ENCODE results near the gene OLFML1.

OLFML1 gene

DNA sequence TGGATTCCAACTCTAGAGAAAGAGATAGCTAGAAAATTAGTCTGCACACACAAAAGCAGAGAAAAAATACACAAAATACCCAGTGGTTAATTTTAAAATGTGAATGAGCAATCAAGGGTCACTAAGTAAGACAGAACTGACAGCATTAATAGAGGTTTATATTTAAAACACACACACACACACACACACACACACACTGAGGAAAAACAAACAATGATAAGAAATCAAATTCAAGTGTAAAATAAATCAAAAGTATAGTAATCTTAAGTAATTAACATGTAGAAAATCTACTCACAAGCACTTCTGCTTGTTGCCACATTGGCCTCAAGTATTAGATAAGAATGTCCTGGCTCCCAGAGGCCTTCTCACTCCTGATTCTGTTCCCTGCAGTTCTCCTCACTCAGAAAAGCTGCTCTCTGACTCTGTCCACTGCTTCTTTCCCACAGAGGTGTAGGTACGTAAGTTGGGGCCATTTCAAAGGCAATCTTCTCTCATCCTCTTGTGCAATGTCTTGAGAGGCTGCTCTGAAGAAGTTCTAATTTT, 33.3 kb upstream of the OLFML1 start:
- Histone ChIP-seq H3K36me3 (ENCODE audit: control insufficient read depth in 2 of 2, insufficient read depth in 1 of 2, low read length in 2 of 2) (peaks cover 0 to 28% of the 10 kb centered on the region in 2 experiments; a peak in 1 of 3 replicates), H3K9me3 (ENCODE audit: control insufficient read depth, insufficient read depth, low read depth, low read length) (no peaks in the 10 kb centered on the region), H3K27ac (ENCODE audit: extremely low read depth, low read depth, low read length) (no peak overlapping the region), H3K4me1 (ENCODE audit: control insufficient read depth, insufficient read depth, low read length) (no peaks in the 10 kb centered on the region), H3K4me3 (ENCODE audit: low read depth, low read length) (no peak overlapping the region)
- ChIA-PET POLR2A (interaction anchor here (0.5 to 0.7 kb wide), 2 partner anchors 24 to 169 kb away, joined by 3 to 4 read pairs; no protein-coding TSS in a partner anchor), CTCF (interaction anchor here (1.0 kb wide), 1 partner anchor 200 kb away, joined by 4 read pairs; no protein-coding TSS in a partner anchor)
- TF ChIP-seq GFI1B (tag by site-specific recombination; IDR thresholded peaks at IDR 0.05) (no peak), ZNF433 (tag by site-specific recombination; IDR thresholded peaks at IDR 0.05; ENCODE audit: low read depth) (no peak), ZNF626 (tag by site-specific recombination; IDR thresholded peaks at IDR 0.05) (no peak), ZSCAN30 (tag by site-specific recombination; IDR thresholded peaks at IDR 0.05) (no peak), ZNF658 (tag by site-specific recombination; IDR thresholded peaks at IDR 0.05) (no peak), ZBTB20 (tag by site-specific recombination; IDR thresholded peaks at IDR 0.05) (no peak)
- TF ChIP-seq, protein P1, sequence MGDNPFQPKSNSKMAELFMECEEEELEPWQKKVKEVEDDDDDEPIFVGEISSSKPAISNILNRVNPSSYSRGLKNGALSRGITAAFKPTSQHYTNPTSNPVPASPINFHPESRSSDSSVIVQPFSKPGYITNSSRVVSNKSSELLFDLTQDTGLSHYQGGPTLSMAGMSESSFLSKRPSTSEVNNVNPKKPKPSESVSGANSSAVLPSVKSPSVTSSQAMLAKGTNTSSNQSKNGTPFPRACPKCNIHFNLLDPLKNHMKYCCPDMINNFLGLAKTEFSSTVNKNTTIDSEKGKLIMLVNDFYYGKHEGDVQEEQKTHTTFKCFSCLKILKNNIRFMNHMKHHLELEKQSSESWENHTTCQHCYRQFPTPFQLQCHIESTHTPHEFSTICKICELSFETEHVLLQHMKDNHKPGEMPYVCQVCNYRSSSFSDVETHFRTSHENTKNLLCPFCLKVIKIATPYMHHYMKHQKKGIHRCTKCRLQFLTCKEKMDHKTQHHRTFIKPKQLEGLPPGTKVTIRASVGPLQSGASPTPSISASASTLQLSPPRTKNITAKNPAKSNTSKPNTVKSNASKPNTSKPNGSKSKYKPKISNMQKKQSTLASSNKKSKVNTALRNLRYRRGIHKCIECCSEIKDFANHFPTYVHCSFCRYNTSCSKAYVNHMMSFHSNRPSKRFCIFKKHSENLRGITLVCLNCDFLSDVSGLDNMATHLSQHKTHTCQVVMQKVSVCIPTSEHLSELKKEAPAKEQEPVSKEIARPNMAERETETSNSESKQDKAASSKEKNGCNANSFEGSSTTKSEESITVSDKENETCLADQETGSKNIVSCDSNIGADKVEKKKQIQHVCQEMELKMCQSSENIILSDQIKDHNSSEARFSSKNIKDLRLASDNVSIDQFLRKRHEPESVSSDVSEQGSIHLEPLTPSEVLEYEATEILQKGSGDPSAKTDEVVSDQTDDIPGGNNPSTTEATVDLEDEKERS (tag by site-specific recombination; IDR thresholded peaks at IDR 0.05) = no peak
- TF ChIP-seq, protein P2, sequence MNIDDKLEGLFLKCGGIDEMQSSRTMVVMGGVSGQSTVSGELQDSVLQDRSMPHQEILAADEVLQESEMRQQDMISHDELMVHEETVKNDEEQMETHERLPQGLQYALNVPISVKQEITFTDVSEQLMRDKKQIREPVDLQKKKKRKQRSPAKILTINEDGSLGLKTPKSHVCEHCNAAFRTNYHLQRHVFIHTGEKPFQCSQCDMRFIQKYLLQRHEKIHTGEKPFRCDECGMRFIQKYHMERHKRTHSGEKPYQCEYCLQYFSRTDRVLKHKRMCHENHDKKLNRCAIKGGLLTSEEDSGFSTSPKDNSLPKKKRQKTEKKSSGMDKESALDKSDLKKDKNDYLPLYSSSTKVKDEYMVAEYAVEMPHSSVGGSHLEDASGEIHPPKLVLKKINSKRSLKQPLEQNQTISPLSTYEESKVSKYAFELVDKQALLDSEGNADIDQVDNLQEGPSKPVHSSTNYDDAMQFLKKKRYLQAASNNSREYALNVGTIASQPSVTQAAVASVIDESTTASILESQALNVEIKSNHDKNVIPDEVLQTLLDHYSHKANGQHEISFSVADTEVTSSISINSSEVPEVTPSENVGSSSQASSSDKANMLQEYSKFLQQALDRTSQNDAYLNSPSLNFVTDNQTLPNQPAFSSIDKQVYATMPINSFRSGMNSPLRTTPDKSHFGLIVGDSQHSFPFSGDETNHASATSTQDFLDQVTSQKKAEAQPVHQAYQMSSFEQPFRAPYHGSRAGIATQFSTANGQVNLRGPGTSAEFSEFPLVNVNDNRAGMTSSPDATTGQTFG (tag by site-specific recombination; IDR thresholded peaks at IDR 0.05; ENCODE audit: borderline replicate concordance) = no peak
- TF ChIP-seq, protein P3, sequence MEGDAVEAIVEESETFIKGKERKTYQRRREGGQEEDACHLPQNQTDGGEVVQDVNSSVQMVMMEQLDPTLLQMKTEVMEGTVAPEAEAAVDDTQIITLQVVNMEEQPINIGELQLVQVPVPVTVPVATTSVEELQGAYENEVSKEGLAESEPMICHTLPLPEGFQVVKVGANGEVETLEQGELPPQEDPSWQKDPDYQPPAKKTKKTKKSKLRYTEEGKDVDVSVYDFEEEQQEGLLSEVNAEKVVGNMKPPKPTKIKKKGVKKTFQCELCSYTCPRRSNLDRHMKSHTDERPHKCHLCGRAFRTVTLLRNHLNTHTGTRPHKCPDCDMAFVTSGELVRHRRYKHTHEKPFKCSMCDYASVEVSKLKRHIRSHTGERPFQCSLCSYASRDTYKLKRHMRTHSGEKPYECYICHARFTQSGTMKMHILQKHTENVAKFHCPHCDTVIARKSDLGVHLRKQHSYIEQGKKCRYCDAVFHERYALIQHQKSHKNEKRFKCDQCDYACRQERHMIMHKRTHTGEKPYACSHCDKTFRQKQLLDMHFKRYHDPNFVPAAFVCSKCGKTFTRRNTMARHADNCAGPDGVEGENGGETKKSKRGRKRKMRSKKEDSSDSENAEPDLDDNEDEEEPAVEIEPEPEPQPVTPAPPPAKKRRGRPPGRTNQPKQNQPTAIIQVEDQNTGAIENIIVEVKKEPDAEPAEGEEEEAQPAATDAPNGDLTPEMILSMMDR (tag by site-specific recombination; IDR thresholded peaks at IDR 0.05) = no peak
- TF ChIP-seq, protein P4, sequence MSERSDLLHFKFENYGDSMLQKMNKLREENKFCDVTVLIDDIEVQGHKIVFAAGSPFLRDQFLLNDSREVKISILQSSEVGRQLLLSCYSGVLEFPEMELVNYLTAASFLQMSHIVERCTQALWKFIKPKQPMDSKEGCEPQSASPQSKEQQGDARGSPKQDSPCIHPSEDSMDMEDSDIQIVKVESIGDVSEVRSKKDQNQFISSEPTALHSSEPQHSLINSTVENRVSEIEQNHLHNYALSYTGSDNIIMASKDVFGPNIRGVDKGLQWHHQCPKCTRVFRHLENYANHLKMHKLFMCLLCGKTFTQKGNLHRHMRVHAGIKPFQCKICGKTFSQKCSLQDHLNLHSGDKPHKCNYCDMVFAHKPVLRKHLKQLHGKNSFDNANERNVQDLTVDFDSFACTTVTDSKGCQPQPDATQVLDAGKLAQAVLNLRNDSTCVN (tag by site-specific recombination; optimal IDR thresholded peaks at IDR 0.05) = no peak

DNA sequence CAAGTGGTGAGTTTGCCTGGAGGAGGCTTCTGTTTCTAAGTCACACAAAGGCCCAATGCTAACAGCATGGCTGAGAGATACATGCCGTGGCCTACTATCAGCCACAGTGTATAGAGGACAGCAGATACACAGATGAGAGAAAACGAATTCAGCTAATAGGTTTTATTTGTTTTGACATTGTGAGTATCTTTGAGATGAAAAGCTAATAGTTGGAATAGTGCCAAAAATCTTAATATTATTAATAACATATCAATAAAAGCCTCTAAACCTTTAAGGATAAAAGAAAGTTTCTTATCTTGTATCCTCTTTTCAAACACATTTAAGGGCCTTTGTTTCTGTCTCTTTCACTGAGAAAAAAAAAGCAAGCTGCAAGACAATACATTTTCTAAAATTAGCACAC, 30.5 kb upstream of the OLFML1 start:
- no peak overlapping the region for H3K27ac ChIP-seq (ENCODE audit: extremely low read depth, low read depth, low read length)
- H3K4me1 ChIP-seq (ENCODE audit: control insufficient read depth, insufficient read depth, low read length) = no peaks in the 10 kb centered on the region
- no peaks in the 10 kb centered on the region for H3K9me3 ChIP-seq (ENCODE audit: control insufficient read depth, insufficient read depth, low read depth, low read length)
- peaks cover 0 to 31% of the 10 kb centered on the region in 2 experiments; a peak in 1 of 3 replicates for H3K36me3 ChIP-seq (ENCODE audit: control insufficient read depth in 2 of 2, insufficient read depth in 1 of 2, low read length in 2 of 2)
- H3K4me3 ChIP-seq (ENCODE audit: low read depth, low read length) = no peak overlapping the region
- TF ChIP-seq YY2 (tag by site-specific recombination; IDR thresholded peaks at IDR 0.05) = no peak
- TF ChIP-seq ZNF664 (tag by site-specific recombination; IDR thresholded peaks at IDR 0.05) = no peak
- TF ChIP-seq ZNF501 (tag by site-specific recombination; IDR thresholded peaks at IDR 0.05) = no peak
- no peak for TF ChIP-seq SALL2 (tag by site-specific recombination; IDR thresholded peaks at IDR 0.05; ENCODE audit: borderline replicate concordance)
- no peak for TF ChIP-seq ZNF350 (tag by site-specific recombination; IDR thresholded peaks at IDR 0.05)
- TF ChIP-seq, protein P5, sequence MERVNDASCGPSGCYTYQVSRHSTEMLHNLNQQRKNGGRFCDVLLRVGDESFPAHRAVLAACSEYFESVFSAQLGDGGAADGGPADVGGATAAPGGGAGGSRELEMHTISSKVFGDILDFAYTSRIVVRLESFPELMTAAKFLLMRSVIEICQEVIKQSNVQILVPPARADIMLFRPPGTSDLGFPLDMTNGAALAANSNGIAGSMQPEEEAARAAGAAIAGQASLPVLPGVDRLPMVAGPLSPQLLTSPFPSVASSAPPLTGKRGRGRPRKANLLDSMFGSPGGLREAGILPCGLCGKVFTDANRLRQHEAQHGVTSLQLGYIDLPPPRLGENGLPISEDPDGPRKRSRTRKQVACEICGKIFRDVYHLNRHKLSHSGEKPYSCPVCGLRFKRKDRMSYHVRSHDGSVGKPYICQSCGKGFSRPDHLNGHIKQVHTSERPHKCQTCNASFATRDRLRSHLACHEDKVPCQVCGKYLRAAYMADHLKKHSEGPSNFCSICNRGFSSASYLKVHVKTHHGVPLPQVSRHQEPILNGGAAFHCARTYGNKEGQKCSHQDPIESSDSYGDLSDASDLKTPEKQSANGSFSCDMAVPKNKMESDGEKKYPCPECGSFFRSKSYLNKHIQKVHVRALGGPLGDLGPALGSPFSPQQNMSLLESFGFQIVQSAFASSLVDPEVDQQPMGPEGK (tag by site-specific recombination; IDR thresholded peaks at IDR 0.05) = no peak
- ChIA-PET POLR2A (no interaction called here), CTCF (interaction anchor here (0.6 to 1.3 kb wide), 4 partner anchors 58 to 357 kb away, joined by 3 to 5 read pairs (median 4); no protein-coding TSS in a partner anchor)

Measured in HEK293 (cell line).